Measurements from ENCODE around the gene DENND1B.

GRCh38 chr1:197671920-197672319 is 103.4 kb downstream of the DENND1B start:
- no peak for TF ChIP-seq POLR2AphosphoS5 (IDR thresholded peaks at IDR 0.05)
- no peak for TF ChIP-seq EP300 (IDR thresholded peaks at IDR 0.05)
- TF ChIP-seq, protein P1, sequence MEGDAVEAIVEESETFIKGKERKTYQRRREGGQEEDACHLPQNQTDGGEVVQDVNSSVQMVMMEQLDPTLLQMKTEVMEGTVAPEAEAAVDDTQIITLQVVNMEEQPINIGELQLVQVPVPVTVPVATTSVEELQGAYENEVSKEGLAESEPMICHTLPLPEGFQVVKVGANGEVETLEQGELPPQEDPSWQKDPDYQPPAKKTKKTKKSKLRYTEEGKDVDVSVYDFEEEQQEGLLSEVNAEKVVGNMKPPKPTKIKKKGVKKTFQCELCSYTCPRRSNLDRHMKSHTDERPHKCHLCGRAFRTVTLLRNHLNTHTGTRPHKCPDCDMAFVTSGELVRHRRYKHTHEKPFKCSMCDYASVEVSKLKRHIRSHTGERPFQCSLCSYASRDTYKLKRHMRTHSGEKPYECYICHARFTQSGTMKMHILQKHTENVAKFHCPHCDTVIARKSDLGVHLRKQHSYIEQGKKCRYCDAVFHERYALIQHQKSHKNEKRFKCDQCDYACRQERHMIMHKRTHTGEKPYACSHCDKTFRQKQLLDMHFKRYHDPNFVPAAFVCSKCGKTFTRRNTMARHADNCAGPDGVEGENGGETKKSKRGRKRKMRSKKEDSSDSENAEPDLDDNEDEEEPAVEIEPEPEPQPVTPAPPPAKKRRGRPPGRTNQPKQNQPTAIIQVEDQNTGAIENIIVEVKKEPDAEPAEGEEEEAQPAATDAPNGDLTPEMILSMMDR (IDR thresholded peaks at IDR 0.05) = no peak
- no peak for TF ChIP-seq POLR2A (IDR thresholded peaks at IDR 0.05)
